Measurements from ENCODE around the gene MEGF9.
"Not testable (repeated sequence)": the region's sequence is repeated elsewhere in the genome, so short reads cannot be mapped to it uniquely, and the experiment has no call there.

MEGF9 gene

DNA sequence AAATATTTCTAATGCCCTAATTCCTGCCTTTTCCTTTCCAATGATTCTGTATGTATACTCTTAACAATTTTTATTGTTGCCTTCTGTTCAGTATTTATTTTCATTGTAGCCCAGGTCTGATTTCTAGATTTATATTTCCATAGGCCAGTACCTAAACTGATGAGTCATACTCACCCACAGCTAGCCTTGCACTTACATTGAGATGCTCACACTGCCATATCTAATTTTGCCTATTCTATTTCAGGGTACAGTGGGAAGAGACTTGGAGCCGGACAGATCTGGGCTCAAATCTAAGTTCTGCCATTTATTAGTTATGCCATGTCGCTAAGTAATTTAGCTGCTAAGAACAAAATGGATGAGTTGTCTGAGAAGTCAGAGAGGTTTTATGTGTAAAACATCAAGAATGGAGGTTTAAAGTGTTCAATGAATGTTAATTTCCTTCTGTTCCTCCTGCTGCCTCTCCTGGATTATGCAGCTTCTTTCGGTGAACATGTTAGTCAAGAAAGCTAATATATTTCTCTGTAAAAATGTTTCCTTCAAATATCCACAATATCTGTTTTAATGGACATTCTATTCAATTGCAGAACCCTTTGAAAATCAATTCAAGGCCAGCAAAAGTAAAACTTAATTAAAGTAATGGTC lies 72.0 kb downstream of the MEGF9 start:
- H3K36me3 ChIP-seq (ENCODE audit: control insufficient read depth, insufficient read depth, low read length) = no peaks in the 10 kb centered on the region
- TF ChIP-seq, protein P1, sequence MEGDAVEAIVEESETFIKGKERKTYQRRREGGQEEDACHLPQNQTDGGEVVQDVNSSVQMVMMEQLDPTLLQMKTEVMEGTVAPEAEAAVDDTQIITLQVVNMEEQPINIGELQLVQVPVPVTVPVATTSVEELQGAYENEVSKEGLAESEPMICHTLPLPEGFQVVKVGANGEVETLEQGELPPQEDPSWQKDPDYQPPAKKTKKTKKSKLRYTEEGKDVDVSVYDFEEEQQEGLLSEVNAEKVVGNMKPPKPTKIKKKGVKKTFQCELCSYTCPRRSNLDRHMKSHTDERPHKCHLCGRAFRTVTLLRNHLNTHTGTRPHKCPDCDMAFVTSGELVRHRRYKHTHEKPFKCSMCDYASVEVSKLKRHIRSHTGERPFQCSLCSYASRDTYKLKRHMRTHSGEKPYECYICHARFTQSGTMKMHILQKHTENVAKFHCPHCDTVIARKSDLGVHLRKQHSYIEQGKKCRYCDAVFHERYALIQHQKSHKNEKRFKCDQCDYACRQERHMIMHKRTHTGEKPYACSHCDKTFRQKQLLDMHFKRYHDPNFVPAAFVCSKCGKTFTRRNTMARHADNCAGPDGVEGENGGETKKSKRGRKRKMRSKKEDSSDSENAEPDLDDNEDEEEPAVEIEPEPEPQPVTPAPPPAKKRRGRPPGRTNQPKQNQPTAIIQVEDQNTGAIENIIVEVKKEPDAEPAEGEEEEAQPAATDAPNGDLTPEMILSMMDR (IDR thresholded peaks at IDR 0.05; ENCODE audit: insufficient read depth, low read length, poor library complexity, severe bottlenecking) = no peak
- no peaks in the 10 kb centered on the region for H3K27me3 ChIP-seq (replicated peaks; ENCODE audit: control insufficient read depth, insufficient read depth, low read length)
- DNase-seq (ENCODE audit: extremely low read depth, insufficient read length) = no peak
- H3K4me3 ChIP-seq (replicated peaks; ENCODE audit: low read depth, low read length) = no peak overlapping the region

- not testable (repeated sequence) for H3K4me3 ChIP-seq (replicated peaks; ENCODE audit: low read depth, low read length); H3K36me3 ChIP-seq (ENCODE audit: control insufficient read depth, insufficient read depth, low read length); DNase-seq (ENCODE audit: extremely low read depth, insufficient read length); H3K27me3 ChIP-seq (replicated peaks; ENCODE audit: control insufficient read depth, insufficient read depth, low read length)
Observed at GRCh38 chr9:120640874-120641273, 73.4 kb downstream of the MEGF9 start.

DNA sequence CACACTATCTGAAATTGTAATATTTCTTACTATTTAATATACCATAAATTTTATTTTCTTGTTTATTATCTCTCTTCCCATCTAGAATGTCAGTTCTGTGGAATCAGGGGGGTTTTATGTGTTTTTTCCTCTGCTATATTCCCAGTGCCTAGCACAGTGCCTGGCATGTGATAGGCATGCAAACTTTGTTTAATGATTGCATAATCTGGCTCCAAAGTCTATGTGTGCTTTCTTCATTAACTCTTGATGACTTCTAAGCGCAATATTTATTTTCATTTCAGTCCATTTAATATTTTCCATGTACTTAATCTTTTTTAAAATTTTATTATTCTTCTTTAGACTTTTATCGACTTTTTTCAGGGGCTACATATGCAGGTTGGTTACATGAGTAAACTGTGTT lies 73.9 kb downstream of the MEGF9 start:
- TF ChIP-seq, protein P1 (IDR thresholded peaks at IDR 0.05; ENCODE audit: insufficient read depth, low read length, poor library complexity, severe bottlenecking) = no peak
- DNase-seq (ENCODE audit: extremely low read depth, insufficient read length) = no peak
- H3K27me3 ChIP-seq (replicated peaks; ENCODE audit: control insufficient read depth, insufficient read depth, low read length) = no peaks in the 10 kb centered on the region
- no peak overlapping the region for H3K4me3 ChIP-seq (replicated peaks; ENCODE audit: low read depth, low read length)
- no peaks in the 10 kb centered on the region for H3K36me3 ChIP-seq (ENCODE audit: control insufficient read depth, insufficient read depth, low read length)

- no peak overlapping the region for H3K4me3 ChIP-seq (replicated peaks; ENCODE audit: low read depth, low read length)
- DNase-seq (ENCODE audit: extremely low read depth, insufficient read length) = no peak
- TF ChIP-seq, protein P1 (IDR thresholded peaks at IDR 0.05; ENCODE audit: insufficient read depth, low read length, poor library complexity, severe bottlenecking) = no peak
- no peaks in the 10 kb centered on the region for H3K27me3 ChIP-seq (replicated peaks; ENCODE audit: control insufficient read depth, insufficient read depth, low read length)
- no peaks in the 10 kb centered on the region for H3K36me3 ChIP-seq (ENCODE audit: control insufficient read depth, insufficient read depth, low read length)
Observed at GRCh38 chr9:120637919-120638318, 76.4 kb downstream of the MEGF9 start.

GRCh38 chr9:120636194-120636957 lies 77.9 kb downstream of the MEGF9 start:
- TF ChIP-seq, protein P1 (IDR thresholded peaks at IDR 0.05; ENCODE audit: insufficient read depth, low read length, poor library complexity, severe bottlenecking) = no peak
- Histone ChIP-seq H3K27me3 (replicated peaks; ENCODE audit: control insufficient read depth, insufficient read depth, low read length) (no peaks in the 10 kb centered on the region), H3K36me3 (ENCODE audit: control insufficient read depth, insufficient read depth, low read length) (no peaks in the 10 kb centered on the region), H3K4me3 (replicated peaks; ENCODE audit: low read depth, low read length) (no peak overlapping the region)
- DNase-seq (ENCODE audit: extremely low read depth, insufficient read length) = no peak

DNA sequence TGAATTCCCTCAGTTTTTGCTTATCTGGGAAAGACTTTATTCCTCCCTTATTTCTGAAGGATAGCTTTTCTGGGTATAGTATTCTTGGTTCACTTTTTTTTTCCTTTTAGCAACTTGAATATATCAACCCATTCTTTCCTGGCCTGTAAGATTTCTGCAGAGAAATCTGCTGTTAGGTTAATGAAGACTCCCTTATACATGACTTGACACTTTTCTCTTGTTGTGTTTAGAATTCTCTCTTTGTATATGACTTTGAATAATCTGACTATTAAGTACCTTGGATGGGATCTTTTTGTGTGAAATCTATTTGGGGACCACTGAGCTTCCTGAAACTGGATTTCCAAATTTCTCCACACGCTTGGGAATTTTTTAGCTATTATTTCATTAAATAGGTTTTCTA lies 79.3 kb downstream of the MEGF9 start:
- TF ChIP-seq, protein P1 (IDR thresholded peaks at IDR 0.05; ENCODE audit: insufficient read depth, low read length, poor library complexity, severe bottlenecking) = no peak
- DNase-seq (ENCODE audit: extremely low read depth, insufficient read length) = no peak
- H3K4me3 ChIP-seq (replicated peaks; ENCODE audit: low read depth, low read length) = no peak overlapping the region
- no peaks in the 10 kb centered on the region for H3K36me3 ChIP-seq (ENCODE audit: control insufficient read depth, insufficient read depth, low read length)
- H3K27me3 ChIP-seq (replicated peaks; ENCODE audit: control insufficient read depth, insufficient read depth, low read length) = no peaks in the 10 kb centered on the region
